Measurements from ENCODE around the gene ZDHHC22. TPM values are rescaled to one million over a fixed set of nuclear protein-coding genes. Genes with fewer than 3 reads are reported as not detected.

ZDHHC22 gene
- polyA plus RNA-seq, 1 experiment: not detected

DNA sequence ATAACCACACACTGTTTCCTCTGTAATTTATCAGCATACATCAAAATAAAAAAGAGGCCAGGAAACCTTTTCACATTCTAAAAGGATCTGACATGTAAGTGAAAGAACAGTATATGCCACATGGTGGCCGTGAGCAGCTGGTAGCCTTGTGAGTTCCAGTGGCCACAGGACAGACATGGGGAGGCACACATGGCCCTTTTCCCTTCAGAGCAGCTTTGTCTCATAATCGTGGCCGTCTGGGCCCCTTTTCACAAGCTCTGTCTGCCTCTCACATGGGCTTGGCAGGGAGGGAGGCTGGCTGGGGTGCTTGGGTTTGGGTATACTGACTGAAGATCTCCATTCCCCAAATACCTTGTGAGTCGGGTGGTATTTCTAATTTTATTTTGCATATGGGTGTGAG is 1.5 kb upstream of the ZDHHC22 start:
- Histone ChIP-seq H3K27me3 (ENCODE audit: control insufficient read depth, insufficient read depth, low read length) (peaks cover 77% of the 10 kb centered on the region), H3K4me3 (ENCODE audit: low read depth, low read length) (no peak overlapping the region), H3K9me3 (ENCODE audit: control insufficient read depth, insufficient read depth, low read length) (no peaks in the 10 kb centered on the region; the same call in 1 of the 2 replicates), H3K27ac (ENCODE audit: low read depth, low read length) (no peak overlapping the region)
- TF ChIP-seq, protein P1, sequence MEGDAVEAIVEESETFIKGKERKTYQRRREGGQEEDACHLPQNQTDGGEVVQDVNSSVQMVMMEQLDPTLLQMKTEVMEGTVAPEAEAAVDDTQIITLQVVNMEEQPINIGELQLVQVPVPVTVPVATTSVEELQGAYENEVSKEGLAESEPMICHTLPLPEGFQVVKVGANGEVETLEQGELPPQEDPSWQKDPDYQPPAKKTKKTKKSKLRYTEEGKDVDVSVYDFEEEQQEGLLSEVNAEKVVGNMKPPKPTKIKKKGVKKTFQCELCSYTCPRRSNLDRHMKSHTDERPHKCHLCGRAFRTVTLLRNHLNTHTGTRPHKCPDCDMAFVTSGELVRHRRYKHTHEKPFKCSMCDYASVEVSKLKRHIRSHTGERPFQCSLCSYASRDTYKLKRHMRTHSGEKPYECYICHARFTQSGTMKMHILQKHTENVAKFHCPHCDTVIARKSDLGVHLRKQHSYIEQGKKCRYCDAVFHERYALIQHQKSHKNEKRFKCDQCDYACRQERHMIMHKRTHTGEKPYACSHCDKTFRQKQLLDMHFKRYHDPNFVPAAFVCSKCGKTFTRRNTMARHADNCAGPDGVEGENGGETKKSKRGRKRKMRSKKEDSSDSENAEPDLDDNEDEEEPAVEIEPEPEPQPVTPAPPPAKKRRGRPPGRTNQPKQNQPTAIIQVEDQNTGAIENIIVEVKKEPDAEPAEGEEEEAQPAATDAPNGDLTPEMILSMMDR (IDR thresholded peaks at IDR 0.05; ENCODE audit: low read depth, low read length): no peak
- CTCF ChIA-PET: interaction anchor here (0.9 to 1.4 kb wide), 3 partner anchors 9 to 267 kb away, joined by 3 to 6 read pairs (median 4); no protein-coding TSS in a partner anchor
- no peak for DNase-seq (ENCODE audit: low read depth, low spot score)
- POLR2A ChIA-PET: no interaction called here

DNA sequence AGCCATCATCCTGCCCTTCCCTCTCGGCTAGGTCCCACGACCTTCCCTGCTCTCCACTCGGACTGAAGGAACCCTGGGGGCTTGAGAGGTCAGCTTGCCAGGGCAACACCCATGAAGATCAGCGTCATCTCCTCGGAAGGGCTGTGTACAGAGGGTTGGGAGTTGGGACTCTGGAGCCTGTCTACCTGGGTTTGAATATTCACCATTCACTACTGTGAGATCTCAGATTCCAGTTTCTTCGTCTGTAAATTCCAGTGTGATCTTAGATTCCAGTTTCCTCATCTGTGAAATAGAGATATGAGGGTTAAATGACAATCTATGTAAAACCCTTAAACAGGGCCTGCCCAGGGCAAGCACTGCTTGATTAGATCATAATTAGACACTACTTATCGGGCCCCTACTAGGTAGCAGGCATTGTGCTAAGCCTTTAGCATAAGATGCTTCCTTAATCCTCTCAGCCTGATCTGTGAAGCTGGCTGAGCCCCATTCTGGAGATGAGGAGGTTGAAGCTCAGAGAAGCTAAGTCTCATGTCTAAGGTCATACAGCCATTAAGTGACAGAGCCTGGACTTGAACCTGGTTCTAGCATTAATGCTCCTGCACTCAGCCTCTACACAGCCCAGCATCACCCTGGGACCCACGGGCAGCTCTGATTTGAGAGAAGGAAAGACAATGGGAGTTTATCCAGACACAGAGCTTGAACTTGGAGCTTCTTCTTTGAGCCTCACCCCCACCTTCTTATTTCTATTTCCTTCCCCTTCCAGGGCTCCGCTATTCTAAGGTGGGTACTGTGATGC is 612 bp upstream of the ZDHHC22 start:
- ChIA-PET POLR2A (no interaction called here), CTCF (interaction anchor here (0.6 to 1.4 kb wide), 3 partner anchors 11 to 266 kb away, joined by 3 to 6 read pairs (median 4); no protein-coding TSS in a partner anchor)
- TF ChIP-seq, protein P1 (IDR thresholded peaks at IDR 0.05; ENCODE audit: low read depth, low read length): no peak
- H3K27me3 ChIP-seq (ENCODE audit: control insufficient read depth, insufficient read depth, low read length): peaks cover 80% of the 10 kb centered on the region
- no peak for DNase-seq (ENCODE audit: low read depth, low spot score)
- H3K9me3 ChIP-seq (ENCODE audit: control insufficient read depth, insufficient read depth, low read length): no peaks in the 10 kb centered on the region; the same call in 1 of the 2 replicates
- H3K27ac ChIP-seq (ENCODE audit: low read depth, low read length): no peak overlapping the region
- no peak overlapping the region for H3K4me3 ChIP-seq (ENCODE audit: low read depth, low read length)

DNA sequence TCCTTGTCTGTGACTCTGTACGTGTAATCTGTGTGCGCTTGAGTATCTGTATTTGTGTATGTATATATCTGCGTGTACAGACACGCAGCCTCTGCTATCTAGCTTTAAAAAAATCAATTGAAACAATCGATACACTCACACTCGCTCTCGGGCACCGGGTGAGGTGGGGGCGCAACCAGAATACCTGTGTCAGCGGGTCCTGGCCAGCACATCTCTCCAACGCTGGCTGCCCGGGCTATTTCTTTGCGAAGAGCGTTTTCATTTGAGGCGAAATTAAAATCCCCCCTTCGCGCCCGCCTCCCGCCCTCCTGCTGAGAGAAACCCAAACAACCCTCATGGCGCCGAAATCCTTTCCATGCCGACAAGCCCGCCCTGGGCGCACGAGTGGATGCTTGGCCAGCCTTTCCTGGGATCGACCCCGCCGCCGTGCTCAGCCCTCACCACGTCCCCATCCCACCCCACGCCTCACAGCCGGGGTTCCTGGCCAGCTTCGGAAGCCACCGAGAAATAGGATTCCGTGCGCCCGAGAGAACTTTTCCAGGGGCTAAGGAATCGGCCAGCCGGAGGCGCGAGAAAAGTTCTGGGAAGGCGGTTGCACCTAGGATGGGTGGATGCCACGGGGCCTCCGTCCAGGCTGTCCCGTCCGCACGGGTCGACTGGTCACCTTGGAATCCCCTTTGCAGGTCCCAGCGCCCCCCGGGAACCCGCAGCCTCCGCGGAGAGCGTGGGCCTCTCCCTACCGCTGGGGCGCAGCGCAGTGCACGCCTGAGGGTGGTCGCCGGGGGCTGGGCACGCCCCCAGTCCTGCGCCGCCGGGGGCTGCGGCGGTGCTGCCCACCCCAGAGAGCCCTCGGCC is 1.0 kb downstream of the ZDHHC22 start:
- H3K4me3 ChIP-seq (ENCODE audit: low read depth, low read length): no peak overlapping the region
- DNase-seq (ENCODE audit: low read depth, low spot score): no peak
- H3K27me3 ChIP-seq (ENCODE audit: control insufficient read depth, insufficient read depth, low read length): peaks cover 75% of the 10 kb centered on the region
- H3K9me3 ChIP-seq (ENCODE audit: control insufficient read depth, insufficient read depth, low read length): no peaks in the 10 kb centered on the region; the same call in 1 of the 2 replicates
- H3K27ac ChIP-seq (ENCODE audit: low read depth, low read length): no peak overlapping the region
- ChIA-PET POLR2A (no interaction called here), CTCF (no interaction called here)
- TF ChIP-seq, protein P1 (IDR thresholded peaks at IDR 0.05; ENCODE audit: low read depth, low read length): no peak

DNA sequence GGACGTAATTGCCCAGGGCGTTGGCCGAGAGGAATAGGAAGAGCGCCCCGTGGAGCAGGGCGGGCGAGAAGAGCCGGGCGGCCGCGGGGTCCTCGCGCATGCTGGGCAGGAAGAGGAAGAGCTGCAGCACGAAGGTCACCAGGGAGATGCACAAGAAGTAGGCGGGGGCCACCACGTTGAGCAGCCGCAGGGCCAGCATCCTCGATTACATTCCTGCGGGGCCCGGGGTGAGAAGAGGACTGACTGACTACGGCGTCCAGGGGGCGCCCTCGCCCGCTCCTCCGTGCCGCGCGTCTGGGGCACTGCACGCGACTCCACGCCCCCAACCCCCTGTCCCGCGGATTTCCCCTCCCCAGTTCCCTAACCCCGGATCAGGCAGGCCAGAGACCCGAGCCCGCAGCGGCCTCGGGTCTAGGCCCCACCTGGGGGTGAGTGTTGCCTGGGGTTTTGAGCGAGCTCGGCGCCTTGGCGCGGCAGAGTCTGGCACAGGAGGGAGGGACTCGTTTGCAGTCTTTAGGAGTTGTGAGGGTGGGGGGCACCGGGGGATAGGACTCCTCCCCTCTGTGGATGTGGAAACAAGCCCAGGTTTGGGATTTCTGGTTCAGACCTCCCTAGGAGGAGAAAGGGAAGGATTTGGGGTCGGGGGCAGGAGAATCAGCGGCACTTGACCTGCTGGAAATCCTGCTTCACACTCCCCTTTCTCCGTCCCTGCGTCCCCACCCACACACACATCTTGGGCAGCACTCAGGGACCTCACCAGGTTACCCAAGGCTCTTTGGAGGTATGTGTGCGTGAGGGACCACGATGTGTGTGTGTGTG is 1.8 kb downstream of the ZDHHC22 start:
- Histone ChIP-seq H3K9me3 (ENCODE audit: control insufficient read depth, insufficient read depth, low read length) (no peaks in the 10 kb centered on the region; the same call in 1 of the 2 replicates), H3K27ac (ENCODE audit: low read depth, low read length) (no peak overlapping the region), H3K4me3 (ENCODE audit: low read depth, low read length) (no peak overlapping the region), H3K27me3 (ENCODE audit: control insufficient read depth, insufficient read depth, low read length) (peaks cover 70% of the 10 kb centered on the region)
- no peak for DNase-seq (ENCODE audit: low read depth, low spot score)
- TF ChIP-seq, protein P1 (IDR thresholded peaks at IDR 0.05; ENCODE audit: low read depth, low read length): peak; percentile 48
- CTCF ChIA-PET: no interaction called here
- POLR2A ChIA-PET: interaction anchor here (0.5 kb wide), 1 partner anchor 39 kb away, joined by 3 read pairs; no protein-coding TSS in a partner anchor
